Transverse colon (tissue), 3 donors: ENCODE data around the gene MYRIP.

Experiments used
- POLR2A ChIP-seq: fragments of 450-650 bp; IDR thresholded peaks from one replicate; pipeline ENCODE4 v1.6.1; 2016; ENCODE audit warnings: antibody characterized with exemption, mild to moderate bottlenecking, moderate library complexity
- POLR2AphosphoS5 ChIP-seq, 3 donors: sonication (generic); formaldehyde crosslinking; IDR thresholded peaks; one replicate each; pipeline ENCODE4 v1.6.1; 2016; ENCODE audit warnings: antibody characterized with exemption in 3 of 3

- no peak for TF ChIP-seq POLR2AphosphoS5 (IDR thresholded peaks at IDR 0.05)
- no peak for TF ChIP-seq POLR2A
Observed at GRCh38 chr3:40268802-40269524, 459.6 kb downstream of the MYRIP start.
